ENCODE measurements around the gene DLG2.

Gene DLG2

DNA sequence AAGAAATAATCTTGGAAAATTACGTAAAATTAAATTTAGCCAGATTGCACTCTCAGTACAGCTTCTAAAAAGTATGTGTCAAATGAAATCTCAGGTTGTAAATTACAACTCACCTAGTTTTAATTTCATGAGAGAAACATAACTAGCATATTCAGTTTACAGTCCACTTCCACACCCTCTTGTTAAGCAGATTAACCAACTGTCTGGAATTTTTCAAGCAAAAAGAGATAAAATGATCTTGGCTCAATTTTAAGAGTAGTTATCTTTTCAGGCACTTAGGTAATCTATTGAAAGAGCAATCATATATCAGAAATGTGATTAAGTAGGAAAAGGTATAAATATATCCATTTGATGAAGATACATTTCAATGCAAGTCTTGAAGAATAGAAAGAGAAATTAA lies 1412.6 kb downstream of the DLG2 start:
- no peak for DNase-seq (ENCODE audit: low read depth in 2 of 2)

DNA sequence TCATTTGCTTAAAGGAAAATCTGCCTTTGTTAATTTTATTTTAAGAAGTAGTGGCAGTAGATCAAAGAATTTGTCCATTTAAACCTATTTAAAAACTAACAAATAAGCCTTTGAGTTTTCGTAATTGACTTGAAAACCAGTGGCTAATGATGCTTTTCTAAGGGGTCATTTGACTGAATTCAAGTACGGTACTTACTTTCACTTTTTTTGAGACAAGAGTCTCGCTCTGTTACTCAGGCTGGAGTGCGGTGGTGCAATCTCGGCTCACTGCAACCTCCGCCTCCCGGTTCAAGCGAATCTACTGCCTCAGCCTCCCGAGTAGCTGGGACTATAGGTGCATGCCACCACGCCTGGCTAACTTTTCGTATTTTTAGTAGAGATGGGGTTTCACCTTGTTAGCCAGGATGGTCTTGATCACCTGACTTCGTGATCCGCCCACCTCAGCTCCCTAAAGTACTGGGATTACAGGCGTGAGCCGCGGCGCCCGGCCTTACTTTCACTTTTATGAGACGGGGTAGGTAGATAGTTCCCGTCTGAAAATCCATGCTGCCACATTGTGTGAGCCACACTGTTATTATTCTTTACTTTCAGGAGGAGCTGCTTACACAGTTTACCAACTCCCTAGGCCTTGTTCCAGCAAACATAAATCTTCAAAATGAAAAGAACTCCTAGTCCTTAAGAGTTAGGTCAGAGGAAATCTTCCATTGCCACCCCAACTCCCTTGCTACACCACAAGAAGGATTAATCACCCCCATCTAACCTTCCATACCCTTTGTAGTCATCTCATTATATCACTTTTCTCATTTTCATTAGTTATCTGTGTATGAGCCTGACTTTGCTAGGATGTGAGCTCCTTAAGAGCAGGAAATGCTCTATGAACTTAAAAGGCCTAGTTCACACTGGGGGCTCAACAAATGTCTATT lies 1414.4 kb downstream of the DLG2 start:
- DNase-seq (ENCODE audit: low read depth in 2 of 2), result no peak

DNA sequence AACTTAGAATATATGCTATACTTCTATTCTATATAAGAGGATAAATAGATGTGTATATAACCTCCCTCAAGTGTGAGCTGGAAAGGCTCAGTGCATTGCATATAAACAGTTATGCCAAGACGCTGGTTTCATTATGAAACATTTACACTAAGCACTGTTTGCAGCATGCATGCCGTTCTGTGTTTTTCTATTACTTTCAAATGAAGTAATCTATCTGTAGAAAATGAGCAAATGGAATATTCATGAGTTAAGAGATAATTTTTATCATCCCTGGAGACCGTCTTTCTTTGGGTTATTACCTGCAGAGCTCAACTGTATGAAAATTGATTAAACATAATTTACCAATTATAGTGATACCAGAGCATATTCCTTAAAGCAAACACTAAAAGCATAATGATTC lies 1415.2 kb downstream of the DLG2 start:
- no peak for DNase-seq (ENCODE audit: low read depth in 2 of 2)

DNA sequence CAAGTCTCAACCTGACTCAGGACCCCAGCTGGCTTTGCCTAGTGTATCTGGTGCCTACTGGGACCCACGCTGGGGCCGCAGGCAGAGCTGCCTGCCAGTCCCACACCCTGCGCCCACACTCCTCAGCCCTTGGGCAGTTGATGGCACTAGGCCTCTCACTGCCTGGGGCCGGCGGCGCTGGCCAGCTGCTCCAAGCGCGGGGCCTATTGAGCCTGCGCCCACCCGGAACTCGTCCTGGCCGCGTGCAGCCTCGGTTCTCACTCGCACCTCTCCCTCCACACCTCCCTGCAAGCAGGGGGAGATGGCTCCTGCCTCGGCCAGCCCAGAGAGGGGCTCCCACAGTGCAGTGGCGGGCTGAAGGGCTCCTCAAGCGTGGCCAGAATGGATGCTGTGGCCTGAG lies 1432.4 kb downstream of the DLG2 start:
- no peak for DNase-seq (ENCODE audit: low read depth in 2 of 2)

DNA sequence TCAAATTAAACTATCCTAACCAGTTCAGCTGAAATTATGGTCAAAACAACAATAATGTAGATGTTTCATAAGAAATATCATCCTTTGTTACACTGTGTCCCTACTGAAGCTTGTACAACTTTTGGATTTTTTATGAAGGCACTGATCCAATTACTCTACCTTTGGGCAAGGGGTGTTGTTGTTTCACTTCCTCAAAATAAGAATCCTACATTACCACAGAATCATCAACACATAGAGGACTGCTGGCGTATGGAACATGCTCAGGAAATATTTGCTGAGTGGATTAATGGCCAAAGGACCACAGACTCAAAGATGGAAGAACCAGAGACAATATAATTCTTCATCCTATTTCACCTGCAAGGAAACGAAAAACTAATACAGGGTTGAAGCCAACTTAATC lies 1433.4 kb downstream of the DLG2 start:
- DNase-seq (ENCODE audit: low read depth in 2 of 2), result no peak

DNA sequence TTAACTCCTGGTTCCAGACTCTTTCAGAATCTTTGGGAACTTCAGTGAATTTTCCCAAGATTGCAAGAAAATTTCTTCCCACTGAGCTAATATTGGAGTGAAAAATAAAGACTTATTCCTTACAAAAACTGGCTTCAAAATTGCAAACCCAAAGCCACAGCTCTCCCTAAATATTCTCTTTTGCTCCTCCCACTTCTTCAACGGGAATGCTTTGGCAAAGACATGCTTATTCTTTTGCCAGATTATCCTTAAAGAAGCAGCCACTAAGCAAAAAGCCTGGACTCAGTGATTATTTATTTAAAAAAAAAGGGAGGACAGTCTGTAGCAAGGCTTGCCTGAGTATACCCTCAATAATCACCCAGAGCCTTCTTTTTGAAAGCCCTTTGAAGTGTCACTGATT lies 1438.6 kb downstream of the DLG2 start:
- no peak for DNase-seq (ENCODE audit: low read depth in 2 of 2)

DNA sequence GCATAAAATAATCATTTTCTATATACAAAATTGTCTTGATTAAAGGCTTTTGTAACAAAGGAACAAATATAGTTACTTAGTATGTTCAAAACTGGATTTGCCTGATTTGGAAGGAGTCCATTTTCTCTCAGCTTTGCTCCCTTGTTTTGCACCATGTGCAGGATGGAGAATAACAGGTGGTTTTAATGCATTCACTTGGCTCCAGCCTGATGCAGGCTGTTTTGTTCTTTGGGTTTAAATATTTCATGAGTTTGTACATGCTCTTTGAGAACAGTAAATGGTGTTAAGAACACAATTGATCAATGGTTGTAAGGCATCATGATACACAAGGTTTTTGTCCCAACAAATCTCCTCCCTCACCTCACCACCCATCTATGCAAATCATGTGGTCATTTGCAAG lies 1454.1 kb downstream of the DLG2 start:
- no peak for DNase-seq (ENCODE audit: low read depth in 2 of 2)

DNA sequence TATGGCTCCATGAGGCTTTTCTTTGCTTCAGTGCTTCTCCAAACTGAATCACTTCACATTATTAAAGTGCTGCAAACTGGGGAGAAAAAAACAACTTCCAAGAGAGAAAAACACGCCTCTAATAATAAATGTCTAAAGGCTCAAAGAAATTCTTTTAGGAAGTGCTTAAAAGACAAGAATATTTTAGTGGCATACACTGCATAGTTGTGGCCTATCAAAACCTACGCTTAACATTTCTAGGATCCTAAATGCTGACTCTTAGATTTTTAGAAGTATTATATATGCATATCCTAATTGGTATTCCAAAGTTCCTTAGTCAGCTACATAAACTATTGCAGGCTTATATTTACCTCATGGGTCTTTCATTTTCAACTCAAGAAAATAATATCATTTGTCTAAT lies 1462.0 kb downstream of the DLG2 start:
- no peak for DNase-seq (ENCODE audit: low read depth in 2 of 2)

DNA sequence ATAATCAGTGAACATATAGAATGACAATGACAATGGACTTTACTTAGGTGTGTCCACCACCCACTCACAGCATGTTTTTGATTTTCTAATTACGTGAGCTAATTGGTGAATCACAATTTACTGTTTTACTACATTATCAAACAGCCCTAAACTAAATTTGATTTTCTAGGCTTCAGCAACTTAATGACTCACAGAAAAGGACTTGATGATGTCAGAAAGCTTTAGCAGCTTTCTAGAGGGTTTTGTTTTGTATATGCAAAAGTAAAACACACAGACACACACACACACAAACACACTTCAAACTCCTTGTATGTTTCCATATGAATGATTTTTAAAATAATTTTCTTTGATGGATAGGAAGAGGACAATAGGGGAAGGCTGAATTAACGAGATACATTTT lies 1462.4 kb downstream of the DLG2 start:
- DNase-seq (ENCODE audit: low read depth in 2 of 2), result no peak

DNA sequence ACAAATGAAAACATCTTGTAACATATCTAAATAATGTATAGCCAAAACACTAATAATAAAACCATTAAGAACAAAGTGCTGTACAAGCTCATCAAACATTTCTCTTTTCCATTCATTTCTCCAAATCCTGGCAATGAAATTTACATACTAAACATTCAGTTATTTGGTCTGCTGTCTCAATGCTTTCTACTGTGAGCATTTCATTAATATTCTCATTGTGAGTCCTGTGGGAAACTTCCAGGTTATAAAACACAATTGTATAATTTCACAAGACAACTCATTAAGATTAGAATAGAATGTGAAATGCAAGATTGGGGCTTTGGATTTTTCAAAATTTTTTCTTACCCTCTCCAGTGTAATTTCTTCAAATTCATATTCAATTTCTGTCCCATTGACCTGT lies 1464.0 kb downstream of the DLG2 start:
- DNase-seq (ENCODE audit: low read depth in 2 of 2), result no peak

DNA sequence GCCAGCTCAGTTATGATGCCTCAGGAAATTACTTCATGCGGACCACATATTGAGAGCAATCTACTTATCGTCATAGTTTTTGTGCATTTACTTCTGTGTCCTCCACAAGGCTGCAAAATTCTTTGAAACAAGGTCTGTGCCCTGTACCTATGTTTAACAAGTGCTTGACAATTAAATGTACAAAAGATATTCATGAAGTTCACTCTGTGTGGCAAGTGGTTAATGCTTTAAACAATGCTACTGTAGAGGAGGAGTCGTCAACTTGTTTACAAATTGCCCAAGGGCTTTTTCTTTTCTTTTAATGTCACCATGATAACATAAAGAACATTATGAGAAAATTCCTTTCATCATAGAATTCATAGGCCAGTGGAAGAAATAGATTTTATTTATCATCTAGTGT lies 1469.5 kb downstream of the DLG2 start:
- DNase-seq (ENCODE audit: low read depth in 2 of 2), result no peak

DNA sequence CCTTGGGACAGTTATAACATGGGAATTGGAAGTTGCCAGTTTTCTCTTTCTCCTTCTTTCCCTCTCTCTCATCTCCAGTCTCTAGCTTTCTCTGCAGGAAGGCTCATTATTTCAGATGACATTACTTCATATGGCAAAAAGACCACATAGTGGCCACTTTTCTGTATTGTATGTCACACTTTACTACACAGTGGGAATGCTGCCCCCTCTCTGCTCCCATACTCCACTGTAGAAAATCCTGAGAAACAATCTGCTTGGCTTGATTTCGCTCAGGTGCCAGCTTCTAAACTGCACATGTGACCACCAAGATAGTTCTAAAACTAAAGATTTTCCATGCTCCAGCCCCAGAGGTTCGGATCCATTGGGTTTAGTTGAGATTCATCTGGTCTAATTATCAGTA lies 1480.3 kb downstream of the DLG2 start:
- no peak for DNase-seq (ENCODE audit: low read depth in 2 of 2)

DNA sequence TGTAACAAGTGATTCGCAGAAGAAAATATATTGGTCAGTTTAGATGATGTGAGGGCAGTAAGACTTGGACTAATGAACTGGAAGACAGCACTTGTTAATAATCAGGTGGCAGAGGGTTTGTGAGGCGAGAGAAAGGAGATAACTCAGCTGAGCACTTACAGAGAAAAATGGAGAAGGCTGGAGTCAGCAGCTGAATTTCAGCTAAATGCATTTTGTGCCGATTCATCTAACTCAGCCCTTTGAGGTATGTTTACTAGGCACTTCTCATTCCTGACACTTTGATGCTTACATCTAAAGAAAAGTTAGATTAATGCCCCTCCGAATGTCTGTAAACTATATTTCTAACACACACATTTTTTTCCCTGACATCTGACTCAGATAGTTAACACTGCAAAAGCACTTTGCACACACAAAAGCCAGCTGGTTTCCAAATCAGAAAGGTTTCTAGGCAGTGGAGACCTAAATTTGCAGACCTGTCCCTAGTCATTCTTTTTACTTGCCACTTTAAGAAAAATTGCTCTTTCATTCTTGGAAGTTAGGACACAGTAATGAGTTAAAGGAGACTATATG lies 1481.4 kb downstream of the DLG2 start:
- DNase-seq (ENCODE audit: low read depth in 2 of 2), result no peak

DNA sequence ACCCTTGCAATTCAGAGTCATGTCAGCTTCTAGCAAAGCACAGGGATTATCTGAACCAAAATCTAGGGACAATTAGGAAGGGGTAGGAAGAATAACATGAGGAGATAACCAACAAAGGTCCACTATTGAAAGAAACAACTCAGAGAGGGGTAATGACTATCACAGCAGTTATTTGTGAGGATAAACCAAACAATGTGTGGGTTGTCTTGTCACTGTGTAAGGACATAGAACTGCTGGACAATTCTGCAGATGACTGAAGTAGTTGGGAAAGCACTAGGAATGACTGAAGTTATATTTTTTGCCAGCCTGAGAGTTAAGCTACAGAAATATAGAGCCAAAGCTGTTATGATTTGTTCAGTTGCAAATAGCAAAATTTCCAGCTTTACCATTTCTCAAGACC lies 1482.6 kb downstream of the DLG2 start:
- no peak for DNase-seq (ENCODE audit: low read depth in 2 of 2)

DNA sequence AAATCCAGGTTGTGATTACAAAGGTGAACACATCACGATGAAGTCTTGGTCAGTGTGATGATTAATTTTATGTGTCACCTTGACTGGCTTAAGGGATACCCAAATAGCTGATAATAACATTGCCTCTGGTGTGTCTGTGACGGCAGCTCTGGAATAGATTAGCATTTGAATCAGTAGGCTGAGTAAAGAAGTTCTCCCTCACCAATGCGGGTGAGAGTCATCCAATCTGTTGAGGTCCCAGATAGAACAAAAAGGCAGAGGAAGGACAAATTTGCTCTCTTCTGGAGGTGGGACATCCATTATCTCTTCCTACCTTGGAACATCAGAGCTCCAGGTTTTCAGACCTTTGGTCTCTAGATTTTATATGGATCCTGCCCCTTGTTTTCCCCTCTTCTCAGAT lies 1484.7 kb downstream of the DLG2 start:
- DNase-seq (ENCODE audit: low read depth in 2 of 2), result no peak

DNA sequence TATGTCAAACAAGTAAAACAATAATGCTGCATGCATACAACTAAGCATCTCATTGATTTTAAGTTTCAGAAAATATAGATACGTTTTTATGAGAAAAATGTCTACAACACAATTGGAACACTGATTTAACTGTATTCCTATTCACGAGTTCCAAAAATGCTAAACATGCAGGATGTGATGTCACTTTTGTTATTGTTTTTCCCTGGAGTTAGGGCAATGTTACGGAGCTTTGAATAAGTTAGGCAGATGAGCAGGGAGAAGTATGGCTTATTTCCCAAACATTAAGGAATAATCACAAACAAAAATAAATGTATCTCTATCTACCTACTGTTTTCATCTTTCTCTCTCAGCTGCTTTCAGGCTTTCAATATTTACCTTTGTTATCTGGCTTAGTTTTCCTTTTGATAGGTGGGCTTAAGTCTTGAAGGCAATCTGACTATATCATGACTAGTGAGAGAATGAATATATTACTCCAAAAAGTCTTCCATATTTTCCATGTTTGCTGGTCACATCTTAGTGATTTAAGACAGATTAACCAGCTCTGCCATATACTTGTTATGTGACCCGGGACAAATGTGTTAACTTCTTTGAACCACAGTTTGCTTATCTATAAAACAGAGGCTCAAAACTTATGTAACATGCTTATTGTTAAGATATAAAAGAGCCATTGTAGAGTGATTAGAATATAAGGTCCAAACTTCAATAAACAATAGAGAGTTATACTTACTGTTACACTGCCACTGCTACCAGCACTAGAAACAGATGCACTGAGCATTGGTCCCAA lies 1486.6 kb downstream of the DLG2 start:
- DNase-seq (ENCODE audit: low read depth in 2 of 2), result no peak

DNA sequence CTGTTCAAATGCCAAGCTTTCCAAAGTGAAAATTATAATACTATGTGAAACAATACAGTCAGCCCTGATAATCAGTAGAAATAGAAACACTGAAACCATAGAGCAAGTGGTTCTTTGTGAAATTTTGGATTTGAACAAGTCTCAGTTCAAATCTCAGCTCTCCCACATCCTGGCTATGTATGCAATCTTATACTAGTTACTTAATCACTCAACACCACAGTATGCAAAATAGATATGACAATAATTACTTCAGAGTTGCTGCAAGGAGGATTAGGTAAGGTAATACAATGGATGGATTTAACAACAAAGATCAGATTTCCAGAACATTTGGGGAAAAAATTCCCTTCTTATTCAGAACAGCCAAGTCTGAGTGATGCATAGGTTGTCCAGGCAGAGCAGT lies 1489.2 kb downstream of the DLG2 start:
- DNase-seq (ENCODE audit: low read depth in 2 of 2), result no peak

DNA sequence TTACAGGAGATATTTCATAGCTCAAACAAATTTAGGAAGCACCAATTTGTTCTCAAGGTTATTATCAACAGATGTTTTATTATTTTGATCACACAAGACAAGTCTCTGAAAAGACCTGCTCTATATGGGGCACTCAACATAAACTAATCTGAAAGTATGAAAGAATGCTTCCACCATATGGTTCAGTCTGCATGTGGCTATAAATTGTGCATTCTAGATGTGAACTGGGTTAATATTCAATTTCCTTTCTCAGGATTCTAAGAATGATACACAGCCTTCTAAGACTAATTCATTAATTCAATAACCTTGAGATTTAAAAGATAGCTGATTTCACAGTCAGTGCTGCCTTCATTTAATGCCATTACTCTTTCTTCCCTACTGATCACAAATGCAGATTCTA lies 1489.6 kb downstream of the DLG2 start:
- DNase-seq (ENCODE audit: low read depth in 2 of 2), result no peak

DNA sequence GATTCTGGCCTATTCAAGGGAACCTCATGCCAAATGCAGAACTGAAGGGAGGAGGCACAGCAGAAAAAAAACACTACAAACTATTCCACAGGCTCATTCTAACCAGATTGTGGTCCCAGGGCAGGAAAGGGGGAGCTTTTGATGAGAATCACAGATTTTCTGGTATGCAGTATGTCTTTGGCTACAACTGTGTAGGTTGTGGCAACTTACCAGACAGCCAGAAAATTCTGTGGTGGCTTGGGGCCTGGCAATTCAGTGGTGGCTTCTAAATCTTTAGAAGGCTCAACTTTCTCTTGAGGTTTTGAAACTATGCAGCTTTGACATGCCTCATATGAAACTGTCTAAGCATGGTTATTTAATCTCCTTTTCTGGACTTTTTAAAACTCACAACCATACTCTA lies 1490.2 kb downstream of the DLG2 start:
- DNase-seq (ENCODE audit: low read depth in 2 of 2), result no peak

DNA sequence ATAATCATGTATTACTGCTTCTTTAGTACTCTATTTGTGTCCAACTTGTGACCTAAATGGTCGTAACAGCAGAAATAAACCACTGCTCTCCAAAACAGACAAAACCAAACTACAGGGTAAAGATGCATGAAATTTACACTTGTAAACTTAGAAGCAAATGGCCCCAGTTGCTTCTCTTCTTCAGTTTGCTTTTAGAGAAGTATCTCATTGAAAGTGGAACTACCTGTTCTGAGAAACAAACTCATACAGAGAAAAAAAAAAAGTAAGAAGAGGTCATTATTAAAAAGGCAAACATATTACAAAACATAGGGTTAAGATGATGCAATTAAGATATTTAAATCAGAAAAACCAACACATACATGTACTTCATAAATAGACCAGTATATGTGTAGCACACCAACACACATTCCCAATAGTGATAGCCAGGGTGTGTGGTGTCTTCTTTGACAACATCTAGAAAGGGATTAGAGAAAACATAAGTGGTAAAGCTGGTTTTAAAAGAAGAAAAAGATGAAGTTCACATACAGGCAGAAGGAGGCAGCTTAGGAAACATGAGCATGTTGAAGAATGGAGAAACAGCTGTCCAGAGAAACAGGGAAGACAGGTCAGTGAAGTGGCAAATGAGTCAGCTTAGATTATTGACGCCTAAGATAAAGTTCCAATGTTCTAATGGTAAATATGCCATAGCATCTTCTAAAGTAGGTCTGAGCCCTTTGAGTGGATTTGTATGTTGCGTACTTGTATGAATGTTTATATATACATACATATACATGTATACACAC lies 1496.3 kb downstream of the DLG2 start:
- DNase-seq (ENCODE audit: low read depth in 2 of 2), result no peak

DNA sequence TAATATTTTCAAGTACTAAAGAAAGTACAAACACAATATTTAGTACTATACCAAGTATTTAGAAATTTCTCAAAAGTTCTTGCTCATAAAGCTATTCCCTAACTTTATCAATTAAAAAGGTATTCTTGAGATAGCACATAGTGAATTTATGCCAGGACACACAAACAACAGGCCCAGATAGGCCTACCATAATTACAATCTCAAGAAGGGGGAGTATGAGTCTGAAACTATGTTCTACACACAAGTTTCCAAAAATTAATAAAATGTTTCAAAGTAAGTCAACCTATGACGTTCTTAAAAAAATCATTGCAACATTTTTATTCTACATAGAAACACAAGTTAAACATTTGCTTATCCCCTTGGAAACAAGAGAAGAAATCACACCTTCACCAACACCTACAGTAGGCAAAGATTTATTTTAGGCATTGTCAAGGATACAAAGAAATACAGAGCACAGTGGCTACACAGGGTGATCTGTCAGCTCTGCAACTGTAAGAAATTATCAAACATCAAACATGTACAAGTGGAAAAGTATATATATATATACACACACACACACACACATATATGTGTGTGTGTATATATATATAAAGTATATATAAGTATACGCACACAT lies 1497.1 kb downstream of the DLG2 start:
- no peak for DNase-seq (ENCODE audit: low read depth in 2 of 2)

DNA sequence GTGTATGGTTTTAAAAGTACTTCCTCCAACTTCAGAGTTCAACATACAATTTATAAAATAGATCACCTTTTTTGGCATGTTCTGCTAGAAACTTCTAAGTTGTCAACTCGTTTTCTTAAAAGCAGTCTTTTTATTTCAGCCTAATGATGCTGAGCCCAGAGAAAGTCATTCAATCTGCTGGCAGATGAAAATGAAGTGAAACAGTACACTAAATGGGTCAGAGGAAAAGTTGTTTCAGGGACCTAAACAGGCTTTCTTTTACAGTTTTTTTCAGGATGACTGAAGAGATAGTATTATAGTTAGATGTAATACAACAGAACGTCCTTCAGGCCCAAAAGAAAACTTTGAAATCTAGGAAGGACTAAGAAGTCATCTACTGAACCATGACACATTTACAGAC lies 1498.3 kb downstream of the DLG2 start:
- no peak for DNase-seq (ENCODE audit: low read depth in 2 of 2)
